Activated CD8-positive, alpha-beta T cell treated with anti-CD3 and anti-CD28 coated beads for 36 hours (primary cell): ENCODE measurements around the gene LRRC31. TPM values are rescaled to one million over a fixed set of nuclear protein-coding genes. Genes with fewer than 3 reads are reported as not detected.

Source experiments
- ATAC-seq: fragments of 200-7000 bp; cut with Tn5 transposase; one replicate; pipeline ENCODE4 v1.10.0; 2021; ENCODE audit warnings: mild to moderate bottlenecking, moderate library complexity
- CTCF ChIA-PET: fragments of 350-600 bp; sonication (Branson Sonifier 250); formaldehyde crosslinking; loops from one replicate; lab custom pipeline; 2021; ENCODE audit warnings: antibody characterized with exemption; lab: Charles Lee
- POLR2A ChIA-PET: fragments of 350-600 bp; sonication (Branson Sonifier 250); formaldehyde crosslinking; loops from one replicate; lab custom pipeline; 2021; ENCODE audit warnings: antibody characterized with exemption; lab: Charles Lee
- DNase-seq: peaks from one replicate; pipeline ENCODE4 v3.0.0-alpha.2; 2020
- H3K27ac Mint-ChIP-seq: one replicate; pipeline ENCODE4 v1.8.0; 2021; ENCODE audit warnings: mild to moderate bottlenecking, mixed read lengths
- H3K27me3 Mint-ChIP-seq: one replicate; pipeline ENCODE4 v1.8.0; 2021; ENCODE audit warnings: mixed read lengths
- H3K36me3 Mint-ChIP-seq: one replicate; pipeline ENCODE4 v1.8.0; 2021; ENCODE audit warnings: low read depth, mixed read lengths
- H3K4me1 Mint-ChIP-seq: one replicate; pipeline ENCODE4 v1.8.0; 2021; ENCODE audit warnings: low read depth, mixed read lengths
- H3K4me3 Mint-ChIP-seq: one replicate; pipeline ENCODE4 v1.8.0; 2021; ENCODE audit warnings: mild to moderate bottlenecking, moderate library complexity, mixed read lengths
- H3K9me3 Mint-ChIP-seq: one replicate; pipeline ENCODE4 v1.8.0; 2021; ENCODE audit warnings: mixed read lengths
- CTCF ChIP-seq: fragments of 200-600 bp; IDR thresholded peaks from one replicate; pipeline ENCODE4 v1.8.0; 2022; ENCODE audit warnings: antibody characterized with exemption, mild to moderate bottlenecking
- intact Hi-C: fragments of 100-400 bp; cut with micrococcal nuclease; formaldehyde crosslinking; loops from one replicate; pipeline ENCODE4 v1.10.0; 2022
- total RNA-seq, 2 experiments: library from RNA; stranded (reverse); gene quantifications; one replicate each; pipeline ENCODE4 v1.2.3, GENCODE V29; 2021

LRRC31 gene
- total RNA-seq, 2 experiments from 2014 or later = not detected

GRCh38 chr3:169804681-169805080, 65.1 kb downstream of the LRRC31 start:
- DNase-seq (no peak), ATAC-seq (no peak)
- Mint-ChIP-seq H3K4me3 (no peak overlapping the region), H3K27me3 (no peaks in the 10 kb centered on the region), H3K36me3 (peaks cover 10% of the 10 kb centered on the region), H3K9me3 (no peaks in the 10 kb centered on the region), H3K4me1 (peaks cover 5% of the 10 kb centered on the region), H3K27ac (no peak overlapping the region)
- intact Hi-C loops = no loop called here
- CTCF ChIA-PET = no interaction called here
- POLR2A ChIA-PET = no interaction called here
- TF ChIP-seq CTCF = no peak

GRCh38 chr3:169792359-169792758, 77.4 kb downstream of the LRRC31 start:
- intact Hi-C loops = no loop called here
- peaks cover 14% of the 10 kb centered on the region for H3K4me1 Mint-ChIP-seq
- POLR2A ChIA-PET = interaction anchor here (1.4 kb wide), 1 partner anchor 19 kb away, joined by 3 read pairs; no protein-coding TSS in a partner anchor
- CTCF ChIA-PET = no interaction called here
- ATAC-seq (no peak), DNase-seq (no peak)
- H3K27me3 Mint-ChIP-seq = no peaks in the 10 kb centered on the region
- H3K4me3 Mint-ChIP-seq = no peak overlapping the region
- no peaks in the 10 kb centered on the region for H3K9me3 Mint-ChIP-seq
- peaks cover 19% of the 10 kb centered on the region for H3K36me3 Mint-ChIP-seq
- TF ChIP-seq CTCF = no peak
- H3K27ac Mint-ChIP-seq = no peak overlapping the region

- H3K27me3 Mint-ChIP-seq = no peaks in the 10 kb centered on the region
- no peak overlapping the region for H3K4me3 Mint-ChIP-seq
- POLR2A ChIA-PET = interaction anchor here (0.7 kb wide), 1 partner anchor 11 kb away, joined by 3 read pairs; no protein-coding TSS in a partner anchor
- H3K9me3 Mint-ChIP-seq = no peaks in the 10 kb centered on the region
- intact Hi-C loops = no loop called here
- ATAC-seq (no peak), DNase-seq (no peak)
- CTCF ChIA-PET = interaction anchor here (1.4 kb wide), 1 partner anchor 8 kb away, joined by 3 read pairs; no protein-coding TSS in a partner anchor
- no peak overlapping the region for H3K27ac Mint-ChIP-seq
- H3K36me3 Mint-ChIP-seq = peaks cover 30% of the 10 kb centered on the region
- H3K4me1 Mint-ChIP-seq = peaks cover 15% of the 10 kb centered on the region
- no peak for TF ChIP-seq CTCF
Measured at GRCh38 chr3:169790687-169791429, 78.9 kb downstream of the LRRC31 start.

- Mint-ChIP-seq H3K4me3 (no peak overlapping the region), H3K9me3 (no peaks in the 10 kb centered on the region), H3K27me3 (no peaks in the 10 kb centered on the region), H3K4me1 (peaks cover 15% of the 10 kb centered on the region), H3K27ac (no peak overlapping the region), H3K36me3 (peaks cover 34% of the 10 kb centered on the region)
- TF ChIP-seq CTCF = no peak
- no peak for ATAC-seq
- CTCF ChIA-PET = interaction anchor here (1.4 kb wide), 1 partner anchor 7 kb away, joined by 3 read pairs; no protein-coding TSS in a partner anchor
- DNase-seq = no peak
- POLR2A ChIA-PET = interaction anchor here (0.7 kb wide), 1 partner anchor 10 kb away, joined by 3 read pairs; no protein-coding TSS in a partner anchor
- intact Hi-C loops = no loop called here
Measured at GRCh38 chr3:169790219-169790618, 79.5 kb downstream of the LRRC31 start.

Other genes starting within 250 kb of the LRRC31 start
- not detected for gene MECOM, start 206.2 kb downstream of the LRRC31 start, total RNA-seq
- 10 to 100 TPM; 21.7 to 29.0 TPM for gene TERC, start 104.9 kb downstream of the LRRC31 start, total RNA-seq
- under 1 TPM; 0.14 to 0.54 TPM for gene ACTRT3, start 100.4 kb downstream of the LRRC31 start, total RNA-seq
- 10 to 100 TPM; 13.8 to 14.1 TPM for gene MYNN, start 96.5 kb downstream of the LRRC31 start, total RNA-seq
- gene LRRIQ4, start 57.1 kb downstream of the LRRC31 start, total RNA-seq = under 1 TPM in 1 of 2 experiments, not detected in 1; 0.18 TPM
- gene LRRC34, start 57.0 kb downstream of the LRRC31 start, total RNA-seq = 1 to 10 TPM; 6.6 to 6.8 TPM
- not detected for gene SAMD7, start 41.6 kb upstream of the LRRC31 start, total RNA-seq
- gene SEC62, start 96.9 kb upstream of the LRRC31 start, total RNA-seq = 10 to 100 TPM; 52.5 to 60.2 TPM
- gene GPR160, start 168.1 kb upstream of the LRRC31 start, total RNA-seq = 1 to 10 TPM; 6.2 to 8.2 TPM